Fibroblast of skin of right biceps (primary cell): ENCODE measurements around the gene CRYGN.

ENCODE experiments used
- DNase-seq: peaks from one replicate; pipeline ENCODE4 v3.0.0-alpha.2; 2013

Gene CRYGN, protein sequence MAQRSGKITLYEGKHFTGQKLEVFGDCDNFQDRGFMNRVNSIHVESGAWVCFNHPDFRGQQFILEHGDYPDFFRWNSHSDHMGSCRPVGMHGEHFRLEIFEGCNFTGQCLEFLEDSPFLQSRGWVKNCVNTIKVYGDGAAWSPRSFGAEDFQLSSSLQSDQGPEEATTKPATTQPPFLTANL

GRCh38 chr7:151439855-151440798 lies at the start of gene CRYGN:
Gene CRYGN, minus strand, starts transcription at chr7:151440141. Its CDS starts 224 bp downstream, at chr7:151439917.
- no peak for DNase-seq

GRCh38 chr7:151489498-151489897 lies 49.6 kb upstream of the CRYGN start:
- no peak for DNase-seq

DNA sequence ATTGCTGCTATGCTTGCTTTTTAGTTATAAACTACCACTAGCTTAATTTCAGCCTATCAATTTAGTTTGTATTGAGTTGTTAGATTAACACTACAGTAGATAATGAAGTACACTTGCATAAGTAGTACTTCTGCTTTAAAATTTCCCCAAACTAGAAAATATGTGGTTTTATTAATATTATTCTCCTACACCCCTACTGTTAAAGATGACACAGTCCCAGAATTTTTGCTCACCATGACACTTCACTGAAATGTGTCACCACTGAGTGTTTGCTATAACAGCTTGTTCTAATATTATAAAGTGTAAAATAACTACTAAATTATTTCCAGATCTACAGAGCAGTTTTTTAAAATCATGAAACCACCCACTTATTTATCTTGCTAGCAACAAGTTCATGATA lies 48.2 kb upstream of the CRYGN start:
- DNase-seq = no peak

DNA sequence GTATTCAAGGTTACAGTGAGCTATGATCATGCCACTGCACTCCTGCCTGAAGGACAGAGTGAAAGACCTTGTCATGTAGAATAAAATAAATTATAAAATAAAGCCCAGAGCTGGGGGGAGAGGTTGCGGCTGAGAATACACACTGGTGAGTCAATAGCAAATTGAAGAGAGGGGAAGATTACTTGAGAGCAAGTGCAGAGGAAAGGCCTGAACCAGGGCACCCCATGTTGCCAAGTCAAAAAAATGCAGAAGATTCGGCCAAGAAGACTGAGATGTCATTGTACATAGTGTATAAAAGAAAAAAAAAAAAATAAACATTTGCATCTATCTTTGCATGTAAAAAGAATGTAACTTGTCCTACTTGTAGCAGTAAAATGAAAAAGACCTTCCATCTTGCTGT lies 47.3 kb upstream of the CRYGN start:
- no peak for DNase-seq

- DNase-seq = no peak
Observed at GRCh38 chr7:151486074-151486473, 46.1 kb upstream of the CRYGN start.

DNA sequence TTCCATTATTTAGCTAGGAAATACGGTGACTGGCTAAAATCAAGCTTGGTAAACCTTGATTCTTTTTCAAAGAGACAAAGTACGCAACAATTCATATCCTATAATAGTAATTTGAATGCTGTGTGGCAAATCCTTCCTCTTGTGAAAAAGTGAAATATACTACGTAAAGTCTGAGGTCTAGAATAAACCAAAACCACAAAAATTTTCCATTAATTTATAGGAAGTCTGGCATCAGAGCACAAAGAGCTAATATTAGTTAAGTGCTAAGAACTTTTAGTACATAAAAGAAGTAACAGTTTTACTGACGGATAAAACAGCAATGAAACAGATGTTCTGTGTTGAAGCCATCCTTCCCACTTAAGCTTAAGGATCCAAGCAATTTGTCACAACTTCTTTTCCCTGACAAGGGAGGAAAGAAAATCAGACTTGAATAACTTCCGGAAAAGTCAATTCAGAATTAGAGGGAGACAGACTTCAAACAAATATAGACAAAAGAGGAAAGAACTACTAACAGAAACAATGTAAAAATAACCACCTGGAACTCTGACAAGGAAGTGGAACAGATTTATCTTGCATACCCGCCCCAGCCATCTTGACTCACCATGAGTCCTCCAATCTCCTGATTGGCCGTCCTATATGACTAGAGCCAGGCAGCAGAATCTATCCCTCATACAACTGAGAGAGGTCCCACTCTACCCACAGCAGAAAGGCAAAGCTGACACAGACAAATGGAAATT lies 45.2 kb upstream of the CRYGN start:
- DNase-seq = peak; percentile 83

- DNase-seq = no peak
Observed at GRCh38 chr7:151483711-151483983, 43.7 kb upstream of the CRYGN start.

DNA sequence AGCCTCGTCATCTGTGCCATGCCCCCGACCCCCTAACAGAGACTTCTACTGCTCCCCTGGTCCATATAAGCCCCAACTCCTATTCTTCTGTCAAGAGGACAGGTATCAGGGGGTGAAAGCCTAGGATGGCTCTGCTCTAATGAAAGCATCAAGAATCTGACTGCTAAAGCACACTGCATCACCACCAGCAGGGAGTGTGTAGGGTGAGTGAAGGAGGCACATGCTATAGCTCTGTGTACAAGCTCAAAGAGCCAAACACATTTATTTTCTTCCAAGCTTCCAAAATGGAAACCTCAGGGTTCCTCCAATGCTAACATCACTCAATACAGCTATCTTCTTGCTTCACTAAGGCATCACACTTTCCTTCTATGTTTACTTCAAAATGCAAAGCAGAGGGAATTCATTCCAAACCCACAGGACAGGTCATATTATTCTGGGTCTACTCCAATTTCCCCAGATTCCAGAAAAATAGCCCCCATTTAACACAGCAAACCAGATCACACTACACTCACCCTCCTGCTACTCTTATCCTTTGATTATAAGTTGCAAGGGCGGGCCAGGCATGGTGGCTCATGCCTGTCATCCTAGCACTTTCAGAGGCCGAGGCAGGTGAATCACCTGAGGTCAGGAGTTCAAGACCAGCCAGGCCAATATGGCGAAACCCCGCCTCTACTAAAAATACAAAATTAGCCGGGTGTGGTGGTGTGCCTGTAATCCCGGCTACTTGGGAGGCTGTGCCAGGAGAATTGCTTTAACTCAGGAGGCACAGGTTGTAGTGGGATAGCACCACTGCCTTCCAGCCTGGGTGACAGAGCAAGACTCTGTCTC lies 43.2 kb upstream of the CRYGN start:
- DNase-seq = no peak

GRCh38 chr7:151481650-151482505 lies 41.9 kb upstream of the CRYGN start:
- DNase-seq = no peak

DNA sequence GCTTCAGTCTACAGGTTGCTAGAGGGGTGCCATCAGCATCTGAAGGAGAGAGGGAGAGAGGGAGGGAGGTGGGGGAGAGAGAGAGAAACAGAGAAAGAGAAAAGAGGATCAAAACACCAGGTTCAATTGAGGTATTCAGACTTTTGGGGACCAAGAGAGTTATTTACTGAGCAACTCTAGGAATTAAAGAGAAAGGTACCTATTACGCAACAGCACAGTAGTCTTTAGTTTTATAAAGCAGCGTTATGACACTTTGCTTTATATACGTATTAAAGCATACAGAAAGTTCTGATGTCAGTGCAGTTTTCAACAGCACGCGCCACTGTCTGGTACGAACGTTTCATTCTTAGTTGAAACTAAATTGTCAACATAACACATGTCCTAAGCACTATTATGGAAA lies 37.9 kb upstream of the CRYGN start:
- no peak for DNase-seq

- DNase-seq = no peak
Observed at GRCh38 chr7:151472644-151473380, 32.9 kb upstream of the CRYGN start.

- DNase-seq = no peak
Observed at GRCh38 chr7:151470711-151471110, 30.8 kb upstream of the CRYGN start.

- no peak for DNase-seq
Observed at GRCh38 chr7:151469281-151469680, 29.3 kb upstream of the CRYGN start.

- no peak for DNase-seq
Observed at GRCh38 chr7:151468217-151469018, 28.5 kb upstream of the CRYGN start.

DNA sequence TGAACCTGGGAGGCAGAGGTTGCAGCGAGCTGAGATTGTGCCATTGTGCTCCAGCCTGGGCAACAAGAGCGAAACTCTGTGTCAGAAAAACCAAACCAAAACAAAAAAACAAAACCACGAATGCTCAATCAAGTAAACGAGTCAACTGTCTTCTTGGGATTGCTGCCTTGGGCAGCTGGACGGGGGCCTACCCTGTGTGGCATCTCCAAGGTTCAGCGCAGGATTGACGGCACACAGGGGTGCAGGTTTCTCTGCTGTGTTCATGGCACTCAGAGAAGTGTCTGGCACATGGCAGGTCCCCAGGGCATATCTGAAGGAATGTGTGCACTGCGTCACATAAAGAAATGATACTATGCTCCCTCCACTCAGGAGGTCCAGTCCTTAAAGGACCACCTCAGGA lies 25.2 kb upstream of the CRYGN start:
- DNase-seq = no peak

GRCh38 chr7:151462306-151462779 lies 22.4 kb upstream of the CRYGN start:
- no peak for DNase-seq

- DNase-seq = no peak
Observed at GRCh38 chr7:151461942-151462230, 21.9 kb upstream of the CRYGN start.

DNA sequence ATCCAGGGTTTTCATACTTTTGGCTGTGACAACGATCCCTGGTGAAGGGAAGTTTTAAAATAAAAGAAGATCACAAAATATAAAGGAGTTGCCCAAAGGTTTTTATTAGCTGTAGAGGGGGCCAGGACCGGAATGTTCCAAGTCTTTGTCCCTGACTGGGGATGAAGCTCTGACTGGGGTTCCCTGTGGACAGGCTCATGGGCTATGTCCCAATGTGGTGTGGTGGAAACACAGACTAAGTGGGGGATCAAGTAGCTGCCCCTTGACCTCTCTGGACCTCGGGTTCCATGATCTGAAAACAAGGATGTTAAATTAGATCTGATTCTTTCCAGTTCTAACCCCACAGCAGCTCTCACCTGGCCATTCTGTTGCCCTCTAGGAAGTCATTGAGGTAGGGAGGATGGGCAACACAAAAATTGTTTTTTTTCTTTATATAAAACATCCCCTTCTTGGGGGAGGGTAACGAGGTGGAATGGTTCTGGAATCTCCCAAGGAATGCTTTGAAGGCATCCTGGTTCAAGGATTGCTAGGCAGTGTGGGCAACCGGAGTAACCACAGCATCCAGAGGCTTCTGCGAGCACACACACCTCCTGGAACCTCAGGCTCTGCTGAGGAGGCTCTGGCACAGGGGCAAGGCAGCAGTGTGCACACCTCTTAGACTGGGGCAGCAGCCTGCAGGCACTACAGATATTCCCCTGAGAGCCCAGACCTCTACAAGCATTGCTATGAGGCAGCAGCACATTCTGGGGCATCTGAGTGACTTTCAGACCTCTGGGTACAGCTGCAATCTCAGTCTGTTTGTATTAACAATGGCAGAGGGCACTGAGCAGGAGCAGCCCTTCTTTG lies 21.4 kb upstream of the CRYGN start:
- no peak for DNase-seq

DNA sequence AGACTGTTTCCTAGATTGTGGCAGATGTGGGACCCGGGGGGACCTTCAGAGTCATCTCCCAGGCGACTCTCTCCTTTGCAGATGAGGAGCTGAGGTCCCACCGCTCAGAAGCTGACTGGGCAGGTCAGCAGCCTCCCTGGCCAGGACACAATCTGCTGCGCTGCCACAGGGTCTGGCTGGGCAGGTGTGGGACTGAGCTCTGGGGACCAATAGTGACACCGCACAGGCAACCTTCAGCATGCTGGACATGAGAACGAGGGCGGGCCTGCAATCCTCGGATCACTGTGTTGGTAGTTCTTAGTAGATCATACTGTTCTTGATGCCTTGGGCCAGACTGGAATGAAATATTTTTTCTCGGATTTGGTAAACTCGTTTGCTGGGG lies 20.5 kb upstream of the CRYGN start:
- no peak for DNase-seq
